Stimulated activated CD4-positive, alpha-beta T cell treated with anti-CD3 and anti-CD28 coated beads, Interleukin-12 subunit alpha, Interleukin-12 subunit beta, amount 100 ng/mL, for 4 hours (primary cell): Measurements from ENCODE around the gene DBN1.
A peak's percentile ranks its signal among the peaks of the same experiment; 100 is the strongest.

ENCODE experiments used
- DNase-seq: peaks from one replicate; pipeline ENCODE4 v3.0.0-alpha.2; 2020

The DBN1 gene

GRCh38 chr5:177504086-177505056 is 30.9 kb upstream of the DBN1 start:
- no peak for DNase-seq

GRCh38 chr5:177503351-177504085 is 30.1 kb upstream of the DBN1 start:
- no peak for DNase-seq

- no peak for DNase-seq
Observed at GRCh38 chr5:177502886-177503285, 29.5 kb upstream of the DBN1 start.

DNA sequence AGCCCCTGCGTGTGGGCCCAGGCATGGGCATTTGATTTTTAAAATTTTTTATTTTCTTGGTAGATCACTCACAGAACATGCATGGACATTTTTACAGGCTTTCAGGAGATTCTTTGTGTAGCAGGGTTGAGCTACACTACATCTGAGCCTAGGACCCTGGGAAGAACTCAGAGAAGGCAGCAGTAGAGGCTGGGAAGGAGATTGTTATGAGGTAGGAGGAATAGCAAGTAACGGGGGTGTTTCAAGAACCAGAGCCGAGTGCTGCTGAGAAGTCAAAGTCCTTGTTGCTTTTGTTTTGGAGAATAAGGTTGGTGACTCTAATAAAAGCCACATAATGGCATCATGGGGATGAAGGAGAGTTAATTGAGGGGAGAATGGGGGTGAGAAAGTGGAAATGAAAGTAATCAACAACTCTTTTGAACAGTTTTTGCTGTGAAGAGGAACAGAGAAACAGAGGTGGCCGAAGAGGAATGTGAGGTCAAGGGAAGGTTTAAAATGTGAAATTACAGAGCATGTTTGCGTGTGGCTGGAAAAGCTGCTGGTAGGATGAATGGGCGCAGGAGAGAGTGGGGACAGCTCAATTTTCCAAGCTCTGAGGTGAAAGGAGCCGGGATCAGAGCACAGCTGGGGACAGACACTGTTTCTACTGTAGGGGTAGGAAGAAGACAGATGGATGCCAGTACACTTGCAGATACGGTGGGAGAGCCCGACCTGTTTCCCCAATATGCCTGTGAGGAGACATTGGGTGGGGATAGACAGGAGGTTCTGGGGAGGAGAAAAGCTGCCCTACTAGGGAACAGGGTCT is 28.6 kb upstream of the DBN1 start:
- no peak for DNase-seq

DNA sequence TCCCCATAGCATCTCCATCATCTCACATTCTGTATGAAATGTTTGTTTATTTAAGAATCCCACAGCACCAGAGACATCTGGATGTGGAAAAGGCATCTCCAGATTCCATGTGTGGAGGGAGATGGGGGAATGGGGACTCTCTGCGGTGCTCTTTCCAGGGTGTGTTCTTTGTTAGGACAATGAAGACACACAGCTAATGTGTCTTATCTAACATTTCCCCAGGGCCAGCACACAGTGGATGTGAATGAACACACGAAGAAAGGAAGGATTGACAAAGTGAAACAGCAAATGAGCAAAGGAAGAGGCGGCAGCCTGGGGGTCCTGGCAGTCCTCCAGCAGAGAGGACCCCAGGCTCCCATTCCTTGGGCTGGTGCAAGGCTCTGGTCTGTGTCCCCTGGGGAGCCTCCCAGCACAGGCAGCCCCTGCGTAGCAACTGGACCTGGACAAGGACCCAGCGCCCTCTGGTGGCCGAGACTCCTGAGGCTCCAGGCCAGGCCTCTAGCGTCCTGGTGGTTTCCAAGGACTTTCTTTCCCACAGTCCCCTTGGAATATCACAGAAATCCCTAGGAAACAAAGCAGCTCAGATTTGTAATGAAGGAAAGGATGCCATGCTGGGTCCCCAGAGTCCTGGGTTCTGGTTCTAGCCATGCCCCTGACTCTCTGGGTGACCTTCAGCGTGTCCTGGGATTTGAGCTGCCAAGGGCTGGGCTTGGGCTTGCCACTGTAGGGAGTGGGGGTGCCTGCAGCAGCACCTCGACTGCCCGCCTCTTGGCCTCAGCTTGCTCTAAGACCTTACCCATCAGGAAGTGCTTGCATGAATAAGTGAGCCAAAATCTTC is 27.5 kb upstream of the DBN1 start:
- peak; percentile 91 for DNase-seq

DNA sequence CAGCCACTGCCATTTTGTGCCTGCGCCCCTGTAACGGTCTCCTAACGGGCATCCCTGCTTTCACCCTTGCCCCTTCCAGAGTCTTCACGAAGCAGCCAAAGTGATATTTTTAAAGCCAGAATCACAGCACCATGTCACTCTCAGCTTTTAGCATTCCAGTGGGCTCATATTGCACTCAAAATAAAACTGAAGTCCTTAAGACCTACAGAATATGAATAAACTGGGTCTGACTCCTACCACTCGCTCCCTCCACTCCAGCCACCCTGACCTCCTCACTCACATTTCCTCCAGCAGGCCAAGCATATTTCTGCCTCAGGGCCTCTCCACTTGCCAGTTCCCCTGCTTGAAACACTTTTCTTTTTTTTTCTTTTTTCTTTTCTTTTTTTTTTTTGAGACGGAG is 26.4 kb upstream of the DBN1 start:
- DNase-seq: no peak

DNA sequence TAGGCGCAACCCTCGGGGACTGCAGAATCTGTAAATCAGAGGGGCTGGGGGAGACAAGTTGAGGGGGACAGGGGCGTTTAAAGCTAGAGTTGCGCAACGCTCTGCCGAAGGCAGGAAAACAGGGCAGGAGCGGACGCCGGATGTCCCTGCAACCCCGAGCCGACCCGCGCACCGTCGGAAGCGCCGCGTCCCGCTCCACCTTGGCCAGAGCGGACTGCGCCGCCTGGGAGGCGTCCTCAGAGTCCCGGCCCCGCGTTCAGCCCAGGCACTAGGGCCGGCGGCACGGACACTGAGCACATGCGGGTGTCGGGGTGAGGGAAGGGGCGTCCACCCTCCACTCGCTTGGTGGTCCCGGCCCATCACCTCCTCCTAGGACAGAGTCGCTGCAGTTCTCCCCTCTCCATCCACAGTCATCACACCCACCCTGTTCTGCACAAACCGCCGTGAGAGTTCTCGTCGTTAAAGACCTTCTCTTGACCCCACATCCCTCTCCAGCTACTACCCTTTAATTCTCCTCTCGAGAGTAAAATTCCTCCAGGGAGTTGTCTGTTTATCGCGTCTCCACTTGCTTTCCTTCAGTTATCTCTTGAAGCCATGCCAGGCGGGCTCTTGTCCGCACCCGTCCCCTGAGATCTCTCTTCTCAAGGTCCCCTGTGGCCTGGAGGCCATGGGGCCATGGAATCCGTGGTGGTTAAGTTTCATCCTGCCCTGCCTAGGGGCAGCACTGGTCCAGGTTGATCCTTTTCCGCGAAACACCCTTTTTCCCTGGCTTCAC is 24.8 kb upstream of the DBN1 start:
- DNase-seq: no peak

DNA sequence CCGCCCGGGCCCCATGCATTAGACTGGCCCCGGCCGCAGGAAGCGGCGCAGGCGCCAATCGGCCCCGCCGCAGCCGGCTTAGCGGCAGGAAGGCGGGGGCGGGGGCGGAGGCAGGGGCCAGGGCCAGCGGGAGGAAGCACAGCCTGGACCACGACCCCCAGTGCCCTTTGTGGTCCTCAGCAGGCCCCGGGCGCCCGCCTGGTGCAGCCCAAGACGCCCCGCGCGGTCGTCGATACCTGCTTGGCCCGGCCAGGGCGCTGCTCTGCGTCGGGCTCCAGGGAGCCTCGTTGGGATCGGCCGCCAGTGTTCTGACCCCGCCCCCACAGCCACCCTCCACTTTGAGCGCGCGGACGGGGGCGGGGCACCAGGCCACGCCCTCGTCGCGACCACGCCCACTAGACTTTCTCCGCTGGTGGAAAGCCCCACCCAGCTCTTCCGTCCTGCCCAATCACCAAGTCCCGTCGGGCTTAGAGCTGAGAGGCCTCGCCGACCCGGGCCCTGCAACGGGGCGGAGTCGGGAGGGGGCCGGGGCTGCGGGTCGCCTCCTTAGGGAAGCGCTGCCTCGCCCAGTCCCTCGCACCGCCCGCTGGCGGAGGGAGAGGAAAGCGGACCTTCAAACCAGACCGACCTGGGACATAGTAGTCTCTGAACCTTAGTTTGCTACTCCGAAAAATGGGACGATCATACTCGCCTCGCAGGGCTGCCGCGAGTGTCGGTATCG is 24.0 kb upstream of the DBN1 start, which contains the start of gene PDLIM7:
PDLIM7 (minus strand) TSS at position 313 of the 721 bp plus-strand sequence. CDS start 1,092 bp downstream, outside the sequence.
- DNase-seq: peak; percentile 95

- no peak for DNase-seq
Observed at GRCh38 chr5:177496727-177497291, 23.4 kb upstream of the DBN1 start.

DNA sequence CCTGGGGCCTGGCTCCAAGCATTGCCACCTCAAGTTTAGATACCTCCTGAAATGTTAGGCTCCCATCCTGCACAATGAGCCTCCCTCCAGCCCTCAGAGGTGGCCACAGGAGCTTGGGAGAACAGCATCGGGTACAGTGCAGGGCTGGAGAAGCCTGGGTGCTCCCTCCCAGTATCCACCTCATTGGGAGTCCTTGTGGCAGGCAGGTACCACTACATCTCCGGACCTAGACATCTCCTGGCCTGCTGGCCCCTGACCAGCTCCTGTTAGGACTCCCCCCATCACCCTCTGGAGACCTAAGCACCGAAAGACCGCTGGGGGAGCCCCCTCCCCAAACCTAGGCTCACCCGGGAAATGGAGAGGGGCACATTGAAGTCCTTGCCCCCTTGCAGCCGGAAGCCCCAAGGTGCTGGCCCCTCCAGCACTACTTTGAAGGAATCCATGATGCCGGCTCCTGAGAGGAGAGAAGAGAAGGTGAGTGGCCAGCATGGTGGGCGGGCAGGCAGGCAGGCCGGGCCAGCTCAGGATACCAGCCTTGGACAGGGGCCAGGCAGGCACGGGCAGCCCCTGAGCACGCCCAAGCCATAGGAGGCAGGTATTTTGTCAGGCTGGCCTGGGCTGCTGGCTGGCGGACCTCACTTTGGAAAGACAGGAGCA is 22.8 kb upstream of the DBN1 start:
- no peak for DNase-seq

DNA sequence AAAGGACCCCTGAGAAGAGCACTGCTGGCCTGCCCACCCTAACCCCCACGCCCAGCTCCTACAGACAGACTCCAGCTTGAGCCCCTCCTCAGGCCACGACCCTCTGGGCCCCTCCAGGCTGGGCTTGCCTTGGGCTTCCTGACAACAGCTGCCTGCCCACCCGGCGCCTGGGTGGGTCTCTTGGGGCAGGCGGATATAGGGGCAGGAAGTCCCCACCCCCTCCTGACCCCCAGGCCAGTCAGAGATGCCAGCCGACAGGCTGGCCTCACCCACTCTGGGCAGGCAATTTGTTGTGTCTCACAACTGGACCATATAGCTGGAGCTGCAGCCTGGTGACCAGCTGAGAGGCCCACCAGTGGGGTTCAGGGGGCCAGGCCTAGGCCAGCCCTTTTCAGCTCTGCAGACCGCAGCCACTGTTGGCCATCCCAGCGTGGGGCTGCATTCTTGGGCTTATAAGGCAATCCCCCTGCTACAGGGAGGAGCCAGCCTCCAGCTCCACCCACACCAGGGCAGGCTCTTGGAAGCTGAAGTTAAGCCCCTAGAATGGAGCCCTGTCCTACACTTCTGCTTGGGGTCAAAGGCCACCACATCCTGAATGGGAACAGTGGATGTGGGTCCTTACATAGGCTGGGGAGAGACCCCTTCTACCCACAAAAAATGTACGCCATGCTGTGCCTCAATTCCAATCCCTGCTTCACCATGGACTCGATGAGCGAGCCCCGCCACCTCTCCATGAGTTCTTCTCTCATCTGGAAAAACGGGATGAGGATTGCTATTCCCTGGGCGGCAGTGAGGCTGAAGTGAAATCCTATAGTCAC is 22.0 kb upstream of the DBN1 start:
- DNase-seq: no peak

DNA sequence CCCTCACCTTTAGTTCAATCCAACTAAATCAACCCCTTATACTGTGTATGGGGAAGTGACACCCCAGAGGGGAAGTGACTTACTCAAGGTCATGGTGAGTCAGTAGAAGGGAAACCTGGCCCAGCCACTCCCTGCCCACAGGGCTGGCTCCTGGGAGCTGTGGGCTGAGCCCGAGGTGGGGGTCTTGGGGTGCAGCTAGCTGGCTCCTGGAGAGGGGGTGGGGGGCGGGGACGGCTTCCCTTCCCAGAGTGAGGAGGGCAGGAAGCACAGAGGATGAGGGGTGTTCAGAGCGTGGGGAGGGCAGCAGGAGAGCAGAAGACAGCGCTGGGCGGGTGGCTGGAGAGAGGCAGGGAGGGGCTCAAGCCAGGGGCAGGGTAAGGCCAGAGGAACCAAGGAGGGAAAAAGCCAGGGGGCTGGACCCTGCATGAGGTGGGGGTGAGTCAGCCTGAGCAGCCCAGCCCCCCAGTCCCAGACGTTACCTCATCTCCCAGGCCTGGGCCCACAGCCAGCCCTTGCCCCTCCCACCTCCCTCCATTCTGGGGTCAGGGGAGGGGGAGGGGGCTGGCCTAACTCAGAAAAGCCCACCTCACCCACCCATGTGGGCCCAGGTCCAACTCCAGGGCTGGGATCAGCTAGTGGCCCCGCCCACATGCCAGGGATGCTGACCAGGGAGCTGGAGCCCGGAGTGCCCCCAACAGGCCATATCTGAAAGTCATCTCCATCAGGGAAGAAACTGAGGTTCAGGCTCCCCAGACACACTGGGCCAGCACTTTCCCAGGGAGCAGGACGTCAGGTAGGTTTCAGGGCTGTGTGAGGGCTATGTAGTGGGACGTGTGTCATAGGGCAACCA is 21.1 kb upstream of the DBN1 start:
- DNase-seq: no peak

DNA sequence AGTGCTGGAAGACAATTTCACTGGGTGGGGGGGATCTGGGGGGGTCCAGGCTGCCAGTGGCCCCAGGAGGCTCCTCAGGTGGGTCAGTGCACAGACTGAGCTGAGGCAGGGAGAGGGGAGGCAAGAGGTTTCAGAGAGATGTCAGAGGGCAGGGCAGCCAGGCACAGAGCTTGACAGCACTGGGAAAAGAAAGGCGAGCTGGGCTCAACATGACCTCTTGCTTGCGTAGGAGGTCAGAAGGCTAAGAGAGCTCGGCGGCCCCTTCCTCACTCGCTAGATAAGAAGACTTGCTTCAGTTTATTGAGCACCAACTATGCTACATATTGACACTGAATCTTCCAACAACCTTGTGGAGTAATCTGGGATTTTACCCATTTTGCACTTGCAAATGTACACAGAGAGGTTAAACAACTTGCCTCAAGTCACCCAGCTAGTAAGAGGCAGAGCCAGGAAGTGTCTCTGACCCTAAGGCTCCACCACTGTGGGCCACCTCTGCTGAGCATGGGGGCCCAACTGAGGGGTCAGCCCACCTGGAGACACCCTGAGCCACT is 20.4 kb upstream of the DBN1 start:
- no peak for DNase-seq

- DNase-seq: no peak
Observed at GRCh38 chr5:177492841-177493240, 19.4 kb upstream of the DBN1 start.

DNA sequence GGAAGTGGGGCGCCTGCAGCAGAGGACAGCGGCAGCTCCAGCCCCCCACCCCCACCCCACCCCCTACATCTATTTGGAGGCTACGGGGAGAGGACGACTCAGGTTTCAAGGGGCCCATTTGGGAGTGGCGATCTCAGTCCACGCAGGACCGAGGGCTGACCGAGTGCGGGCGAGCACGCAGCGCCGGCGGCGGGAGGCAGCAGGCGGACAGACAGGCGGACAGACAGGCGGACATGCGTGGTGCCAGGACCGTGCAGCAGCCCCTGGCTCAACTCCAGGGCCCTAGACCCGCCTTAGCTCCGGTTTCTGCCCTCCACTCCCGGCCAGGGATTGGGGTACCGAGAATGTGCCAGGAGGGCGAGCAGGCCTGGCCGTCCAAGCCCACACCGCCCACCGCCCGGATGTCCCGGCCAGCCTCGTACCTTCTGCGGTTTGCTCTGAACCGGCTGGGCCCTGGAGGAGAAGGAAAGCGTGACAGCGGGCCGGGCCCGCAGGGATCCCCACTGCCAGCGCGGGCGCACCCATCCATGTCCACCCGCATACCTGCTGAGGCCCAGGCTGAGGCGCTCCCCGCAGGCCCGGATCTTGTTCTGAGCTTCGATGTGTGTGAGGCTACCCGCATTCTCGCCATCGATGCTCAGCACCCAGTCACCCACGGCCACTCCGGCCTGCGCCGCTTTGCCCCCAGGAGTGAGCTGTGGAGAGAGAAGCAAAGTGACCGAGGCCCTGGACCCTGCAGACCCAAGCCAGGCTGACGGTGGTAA is 18.7 kb upstream of the DBN1 start:
- no peak for DNase-seq

- DNase-seq: no peak
Observed at GRCh38 chr5:177491429-177491945, 18.1 kb upstream of the DBN1 start.
